Gastroesophageal sphincter (tissue), 4 donors: ENCODE measurements around the gene CACFD1. TPM values are rescaled to one million over a fixed set of nuclear protein-coding genes. Genes with fewer than 3 reads are reported as not detected.

Experiments
- ATAC-seq: fragments of 150-250 bp; one replicate; pipeline ENCODE4 v1.9.1; 2016; ENCODE audit warnings: mild to moderate bottlenecking, moderate library complexity
- H3K27ac ChIP-seq, 4 donors: fragments of 200-600 bp; sonication (generic) in 3 of 4; 1 replicate in 3 of 4; 2 replicates in 1 of 4; pipeline ENCODE4 v1.5.1; 2016 to 2019
- H3K27me3 ChIP-seq: fragments of 200-600 bp; sonication (generic); one replicate; pipeline ENCODE4 v1.5.1; 2019
- H3K36me3 ChIP-seq, 2 donors: fragments of 200-600 bp; sonication (generic); one replicate each; pipeline ENCODE4 v1.5.1; 2019; ENCODE audit warnings: control low read depth in 1 of 2
- H3K4me1 ChIP-seq, 3 donors: fragments of 200-600 bp; sonication (generic); 1 replicate in 2 of 3; 2 replicates in 1 of 3; pipeline ENCODE4 v1.5.1; 2016 to 2019; ENCODE audit warnings: control low read depth in 2 of 3
- H3K4me3 ChIP-seq, 2 donors: fragments of 200-600 bp; sonication (generic); one replicate each; pipeline ENCODE4 v1.5.1; 2019; ENCODE audit warnings: mild to moderate bottlenecking in 1 of 2, moderate library complexity in 1 of 2
- H3K9me3 ChIP-seq, 3 donors: fragments of 200-600 bp; sonication (generic); one replicate each; pipeline ENCODE4 v1.5.1; 2017 to 2019; ENCODE audit warnings: control low read depth in 2 of 3
- CTCF ChIP-seq, 4 experiments: fragments of 200-600 bp in 2 of 4; fragments of 450-650 bp in 2 of 4; sonication (generic) in 1 of 4; IDR thresholded peaks; one replicate each; pipeline ENCODE4 v1.5.1; 2017 to 2019; ENCODE audit warnings: antibody characterized with exemption in 4 of 4, mild to moderate bottlenecking in 2 of 4, moderate library complexity in 2 of 4
- EP300 ChIP-seq: sonication (generic); formaldehyde crosslinking; IDR thresholded peaks from one replicate; pipeline ENCODE4 v1.6.1; 2017; ENCODE audit warnings: antibody characterized with exemption, mild to moderate bottlenecking
- POLR2A ChIP-seq, 2 donors: fragments of 450-650 bp; IDR thresholded peaks; one replicate each; pipeline ENCODE4 v1.6.1; 2017; ENCODE audit warnings: antibody characterized with exemption in 2 of 2, mild to moderate bottlenecking in 2 of 2, moderate library complexity in 1 of 2
- POLR2AphosphoS5 ChIP-seq: sonication (generic); formaldehyde crosslinking; IDR thresholded peaks from one replicate; pipeline ENCODE4 v1.6.1; 2017; ENCODE audit warnings: antibody characterized with exemption
- WGBS, 2 donors: methylation state at CpG; one replicate each; pipeline ENCODE4 v1.1.5; 2018; ENCODE audit warnings: low coverage in 1 of 2; 5-methylcytosine and 5-hydroxymethylcytosine counted together
- total RNA-seq, 4 donors: library from RNA; depleted of rRNA; stranded (reverse); fragments of >200 nt; gene quantifications; one replicate each; pipeline ENCODE4 v1.1.0, GENCODE V29; 2016

CACFD1 gene
- total RNA-seq, 4 donors from 2014 or later: 15.3 to 22.3 (median 16.0) TPM

DNA sequence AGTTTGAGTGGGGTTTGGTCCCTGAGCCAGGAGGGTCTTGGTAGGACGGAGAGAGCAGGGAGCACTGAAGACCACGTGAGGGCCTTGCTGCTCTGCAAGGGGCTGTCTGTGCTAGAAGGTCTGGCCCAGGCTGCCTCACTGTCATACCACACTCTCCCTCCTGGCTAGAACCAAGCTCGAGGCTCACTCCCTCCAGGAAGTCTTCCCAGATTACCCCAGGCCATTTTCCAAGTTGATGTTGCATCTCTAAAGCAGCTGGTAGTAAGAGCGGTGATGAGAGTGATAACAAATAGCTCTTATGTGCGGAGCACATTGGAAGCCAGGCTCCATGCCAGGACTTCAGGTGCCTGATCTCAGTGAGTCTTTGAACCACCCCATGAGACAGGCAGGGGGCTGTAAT is 58.4 kb downstream of the CACFD1 start:
- Histone ChIP-seq H3K36me3 (no peaks in the 10 kb centered on the region), H3K27me3 (peaks cover 29% of the 10 kb centered on the region), H3K9me3 (no peaks in the 10 kb centered on the region), H3K4me3 (no peak overlapping the region), H3K27ac (no peak overlapping the region), H3K4me1 (peaks cover 0 to 18% (median 9%) of the 10 kb centered on the region in 3 donors)
- WGBS, 2 donors: 80 to 100% methylated on average over 1 of the region's 5 CpGs
- TF ChIP-seq EP300 (no peak), POLR2AphosphoS5 (no peak), CTCF (IDR thresholded peaks at IDR 0.05) (no peak), POLR2A (IDR thresholded peaks at IDR 0.05) (no peak)
- no peak for ATAC-seq

GRCh38 chr9:133518706-133519449 is 59.1 kb downstream of the CACFD1 start:
- Histone ChIP-seq H3K27ac (no peak overlapping the region), H3K9me3 (no peaks in the 10 kb centered on the region), H3K36me3 (no peaks in the 10 kb centered on the region), H3K27me3 (peaks cover 29% of the 10 kb centered on the region), H3K4me3 (no peak overlapping the region), H3K4me1 (peaks cover 0 to 11% (median 7%) of the 10 kb centered on the region in 3 donors)
- TF ChIP-seq POLR2AphosphoS5 (no peak), CTCF (IDR thresholded peaks at IDR 0.05) (no peak), EP300 (no peak), POLR2A (IDR thresholded peaks at IDR 0.05) (no peak)
- 87 to 90% methylated on average over 5 to 19 of the region's 27 CpGs for WGBS, 2 donors
- ATAC-seq: no peak

GRCh38 chr9:133519693-133520092 is 59.9 kb downstream of the CACFD1 start:
- Histone ChIP-seq H3K4me3 (no peak overlapping the region), H3K4me1 (peaks cover 0 to 7% (median 3%) of the 10 kb centered on the region in 3 donors), H3K36me3 (no peaks in the 10 kb centered on the region), H3K27me3 (peaks cover 25% of the 10 kb centered on the region), H3K27ac (no peak overlapping the region), H3K9me3 (no peaks in the 10 kb centered on the region)
- TF ChIP-seq EP300: no peak
- no peak for TF ChIP-seq CTCF (IDR thresholded peaks at IDR 0.05)
- no peak for TF ChIP-seq POLR2A (IDR thresholded peaks at IDR 0.05)
- no peak for TF ChIP-seq POLR2AphosphoS5
- ATAC-seq: no peak
- WGBS, 2 donors: 60 to 72% methylated on average over 6 to 7 of the region's 7 CpGs

DNA sequence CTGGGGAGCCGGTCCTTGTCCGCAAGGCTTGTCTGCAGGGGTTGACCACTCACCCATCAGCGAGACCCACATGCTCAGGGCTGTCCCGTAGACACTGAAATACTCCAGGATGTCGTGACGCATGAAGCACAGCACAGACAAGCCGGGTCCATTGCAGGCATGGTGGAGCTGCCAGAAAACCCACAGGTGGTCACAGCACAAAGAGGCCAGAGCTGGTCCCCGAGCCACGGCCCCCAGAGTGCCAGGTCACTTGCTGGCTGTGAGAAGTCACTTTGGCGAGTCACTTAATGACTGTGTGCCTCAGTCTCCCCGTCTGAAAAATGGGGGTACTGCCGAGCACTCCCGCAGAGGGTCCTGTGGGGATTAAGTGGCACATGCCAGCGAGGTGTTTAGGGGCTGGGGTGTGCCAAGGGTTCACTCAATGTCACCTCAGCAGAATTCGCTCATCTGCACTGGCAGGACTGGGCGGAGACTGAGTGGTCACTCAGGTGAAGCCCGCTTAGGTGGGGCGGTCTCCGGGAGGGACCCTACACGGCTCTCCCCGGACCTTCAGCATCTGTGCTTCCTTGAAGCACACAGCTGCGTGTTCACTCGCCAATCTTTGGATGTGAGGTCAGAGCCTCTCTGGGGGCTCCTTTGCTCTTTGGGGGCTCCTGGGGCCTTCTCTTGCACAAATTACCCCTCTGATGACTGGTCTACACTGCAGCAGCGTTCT is 60.5 kb downstream of the CACFD1 start:
- Histone ChIP-seq H3K27me3 (peaks cover 19% of the 10 kb centered on the region), H3K4me1 (peaks cover 0 to under 1% (median 0%) of the 10 kb centered on the region in 3 donors), H3K4me3 (no peak overlapping the region), H3K27ac (no peak overlapping the region), H3K9me3 (no peaks in the 10 kb centered on the region), H3K36me3 (no peaks in the 10 kb centered on the region)
- no peak for TF ChIP-seq EP300
- no peak for TF ChIP-seq POLR2AphosphoS5
- TF ChIP-seq POLR2A (IDR thresholded peaks at IDR 0.05): no peak
- TF ChIP-seq CTCF (IDR thresholded peaks at IDR 0.05): no peak
- WGBS, 2 donors: 82% methylated on average over 13 of the region's 24 CpGs; no CpG with 5 or more reads in 1 of the 2 donors
- no peak for ATAC-seq

Other genes with a start within 250 kb of the CACFD1 start
- gene ABO, start 184.8 kb upstream of the CACFD1 start, total RNA-seq: 1 to 10 TPM in 2 of 4 donors, under 1 TPM in 2; 0.47 to 10.0 (median 0.91) TPM
- 10 to 100 TPM; 22.5 to 36.3 (median 25.8) TPM for gene SURF6, start 123.8 kb upstream of the CACFD1 start, total RNA-seq
- gene MED22, start 111.8 kb upstream of the CACFD1 start, total RNA-seq: 10 to 100 TPM; 25.1 to 47.3 (median 37.8) TPM
- gene RPL7A, start 111.8 kb upstream of the CACFD1 start, total RNA-seq: 1,000 to 10,000 TPM; 1,385 to 2,320 (median 1,660) TPM
- 10 to 100 TPM; 46.0 to 53.4 (median 49.8) TPM for gene SURF1, start 103.5 kb upstream of the CACFD1 start, total RNA-seq
- 10 to 100 TPM; 11.2 to 16.3 (median 15.3) TPM for gene SURF2, start 103.4 kb upstream of the CACFD1 start, total RNA-seq
- 100 to 1,000 TPM in 3 of 4 donors, 10 to 100 TPM in 1; 78.1 to 139 (median 108) TPM for gene SURF4, start 83.9 kb upstream of the CACFD1 start, total RNA-seq
- gene STKLD1, start 83.6 kb upstream of the CACFD1 start, total RNA-seq: 1 to 10 TPM in 1 of 4 donors, under 1 TPM in 1, not detected in 2; 0.93 to 1.3 TPM
- gene REXO4, start 42.0 kb upstream of the CACFD1 start, total RNA-seq: 10 to 100 TPM; 11.2 to 29.9 (median 18.1) TPM
- gene ADAMTS13, start 37.6 kb upstream of the CACFD1 start, total RNA-seq: 1 to 10 TPM in 3 of 4 donors, under 1 TPM in 1; 0.94 to 2.7 (median 2.1) TPM
- 10 to 100 TPM in 1 of 4 donors, 1 to 10 TPM in 3; 1.7 to 11.8 (median 5.2) TPM for gene SLC2A6, start 19.1 kb downstream of the CACFD1 start, total RNA-seq
- not detected for gene MYMK, start 65.0 kb downstream of the CACFD1 start, total RNA-seq
- 1 to 10 TPM; 2.0 to 5.8 (median 3.1) TPM for gene ADAMTSL2, start 74.7 kb downstream of the CACFD1 start, total RNA-seq
- gene FAM163B, start 149.4 kb downstream of the CACFD1 start, total RNA-seq: not detected
- not detected for gene DBH, start 176.4 kb downstream of the CACFD1 start, total RNA-seq